GM18526 (cell line): ENCODE data around the gene ATE1.

Source experiments
- POLR2A ChIP-seq: IDR thresholded peaks from 3 replicates; pipeline ENCODE4 v1.6.1; 2011; ENCODE audit not compliant: insufficient read length; ENCODE audit errors: extremely low read depth

The ATE1 gene

DNA sequence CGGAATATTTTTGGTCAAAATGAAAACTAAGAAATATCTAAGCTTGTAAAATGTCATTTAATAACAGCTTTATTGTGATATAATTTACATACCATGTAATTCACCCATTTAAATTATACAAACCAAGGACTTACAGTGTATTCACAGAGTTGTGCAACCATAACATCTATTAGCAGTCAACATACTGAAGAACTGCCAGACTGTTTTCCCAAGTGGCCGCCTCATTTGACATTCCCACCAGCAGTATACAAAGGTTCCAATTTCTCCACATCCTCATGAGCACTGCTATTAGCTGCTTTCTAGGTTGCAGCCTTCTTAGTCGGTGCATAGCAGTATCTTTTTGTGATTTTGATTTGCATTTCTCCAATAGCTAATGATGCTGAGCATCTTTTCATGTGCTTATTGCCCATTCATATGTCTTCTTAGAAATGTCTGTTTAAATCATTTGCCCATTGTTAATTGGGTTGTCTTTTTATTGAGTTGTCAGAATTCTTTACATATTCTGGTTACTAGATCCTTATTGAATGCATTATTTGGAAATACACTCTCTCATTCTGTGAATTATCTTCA is 176.6 kb downstream of the ATE1 start:
- TF ChIP-seq POLR2A, result no peak

DNA sequence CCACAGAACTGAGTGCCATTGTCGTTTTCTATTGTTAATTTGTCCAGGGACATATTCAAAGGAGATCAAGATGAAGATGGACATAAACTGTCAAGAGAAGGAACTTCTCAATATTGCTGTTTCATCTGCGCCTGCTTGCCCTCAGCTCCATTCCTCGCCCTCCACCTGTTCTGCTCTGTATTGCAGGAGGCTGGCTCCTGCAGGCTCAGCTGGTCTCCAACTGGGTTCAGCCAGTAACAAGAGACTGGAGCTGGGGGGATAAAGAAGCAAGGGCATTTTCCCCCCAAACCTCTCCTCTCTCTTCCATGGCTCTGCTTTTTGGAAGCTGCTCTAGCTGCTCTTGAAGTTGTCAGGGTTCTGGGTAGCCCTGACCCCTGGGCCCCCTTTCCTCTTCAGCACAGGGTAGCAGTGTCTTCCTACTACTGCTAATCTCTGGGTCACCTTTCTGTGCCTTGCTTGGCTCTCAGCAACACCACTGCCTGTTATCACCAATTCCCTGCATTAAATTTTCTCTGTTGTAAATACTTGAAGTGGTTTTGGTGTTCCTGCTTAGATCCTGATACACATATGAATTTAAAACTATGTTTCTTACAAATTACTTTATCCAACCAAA is 180.6 kb downstream of the ATE1 start:
- TF ChIP-seq POLR2A, result no peak

DNA sequence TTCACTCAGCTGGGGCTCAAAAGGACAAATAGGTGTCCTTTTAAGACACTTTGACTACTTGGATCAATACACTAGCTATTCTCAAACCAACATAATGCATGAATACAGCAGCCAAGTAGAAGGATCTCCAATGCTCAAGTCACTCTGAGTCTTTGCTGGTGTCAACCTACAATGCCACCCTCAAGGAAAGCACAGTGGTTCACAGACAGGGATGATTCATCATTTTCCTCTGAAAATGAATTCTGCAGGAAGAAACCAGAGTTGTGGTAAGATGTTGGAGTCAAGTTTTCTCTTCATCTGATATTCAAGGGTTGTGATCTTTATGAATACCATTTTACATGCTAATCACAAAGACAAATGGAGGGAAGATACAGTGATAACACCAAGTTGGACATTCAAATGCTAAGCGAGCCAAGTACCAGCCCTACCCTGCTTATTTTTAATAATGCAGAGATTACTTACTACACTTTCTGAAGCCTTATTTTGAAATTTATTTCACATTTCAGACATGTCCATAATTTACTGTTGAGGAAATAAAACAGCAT is 186.5 kb downstream of the ATE1 start:
- no peak for TF ChIP-seq POLR2A

DNA sequence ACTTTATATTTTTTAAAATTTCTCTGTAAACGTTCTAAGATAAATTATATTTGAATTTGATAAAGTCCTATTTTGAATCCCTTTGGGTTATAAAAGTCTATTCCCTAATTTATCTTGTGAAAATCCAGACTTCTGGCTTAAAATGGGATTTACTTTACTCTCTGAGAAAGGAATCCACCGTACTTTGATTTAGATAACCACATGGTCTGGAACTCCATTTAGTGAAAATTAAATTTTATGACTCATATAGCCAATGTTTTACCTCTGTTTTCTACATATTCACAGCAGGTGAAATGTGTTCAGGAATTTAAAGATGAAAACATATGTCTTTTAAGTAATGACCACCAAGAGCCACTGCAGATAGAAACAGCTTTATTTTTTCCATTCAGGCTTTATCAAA is 187.8 kb downstream of the ATE1 start:
- TF ChIP-seq POLR2A, result no peak

DNA sequence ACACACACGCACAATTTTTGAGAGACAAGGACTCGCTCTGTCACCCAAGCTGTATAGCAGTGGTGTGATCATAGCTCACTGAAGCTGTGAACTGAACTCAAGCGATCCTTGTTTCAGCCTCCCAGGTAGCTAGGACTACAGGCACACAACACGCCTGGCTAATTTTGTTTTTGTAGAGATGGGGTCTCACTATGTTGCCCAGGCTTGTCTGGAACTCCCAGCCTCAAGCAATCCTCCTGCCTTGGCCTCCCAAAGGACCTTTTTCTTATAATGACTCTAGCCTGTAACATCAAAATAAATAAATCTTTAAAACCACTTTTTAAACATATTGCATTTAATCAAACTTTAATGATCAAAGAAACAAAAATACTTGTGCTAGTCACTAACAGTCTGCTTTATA is 188.7 kb downstream of the ATE1 start:
- no peak for TF ChIP-seq POLR2A

DNA sequence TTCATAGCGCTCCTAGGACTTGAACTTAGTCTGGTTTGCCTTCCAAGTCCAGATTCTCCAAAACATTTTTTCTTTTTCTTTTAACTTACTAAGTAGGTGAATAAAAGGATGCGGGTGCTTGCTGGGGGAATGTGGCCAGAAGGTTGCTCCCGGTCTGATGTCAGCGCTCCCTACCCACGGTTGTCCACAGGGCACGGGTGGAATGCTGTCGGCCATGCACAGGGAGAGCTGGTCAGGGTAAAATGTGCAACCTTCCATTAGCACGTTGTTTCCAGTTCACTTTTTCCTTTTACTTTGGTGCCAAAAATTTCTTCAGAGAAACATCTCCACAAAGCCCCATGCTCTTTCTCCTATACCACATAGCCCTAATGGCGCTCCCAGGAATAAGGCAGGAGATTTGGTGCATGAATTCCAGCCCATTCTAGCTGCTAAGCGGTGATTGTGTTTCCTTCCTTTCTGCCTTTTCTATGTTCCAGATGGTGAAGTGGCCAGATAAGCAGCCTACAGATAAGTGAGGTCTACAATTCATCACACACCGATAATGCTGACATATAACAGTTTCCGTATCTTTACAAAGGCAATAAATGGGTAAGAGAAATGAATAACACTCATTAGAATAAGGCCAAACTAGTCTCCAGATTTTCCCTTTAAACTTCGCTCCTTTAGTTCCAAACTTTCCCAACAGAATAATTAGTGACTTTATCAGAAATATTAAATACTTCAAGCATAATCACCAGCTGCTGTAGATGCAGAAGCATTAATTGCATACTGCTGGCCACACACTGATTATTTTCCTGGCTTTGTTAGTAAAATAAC is 191.3 kb downstream of the ATE1 start:
- no peak for TF ChIP-seq POLR2A

DNA sequence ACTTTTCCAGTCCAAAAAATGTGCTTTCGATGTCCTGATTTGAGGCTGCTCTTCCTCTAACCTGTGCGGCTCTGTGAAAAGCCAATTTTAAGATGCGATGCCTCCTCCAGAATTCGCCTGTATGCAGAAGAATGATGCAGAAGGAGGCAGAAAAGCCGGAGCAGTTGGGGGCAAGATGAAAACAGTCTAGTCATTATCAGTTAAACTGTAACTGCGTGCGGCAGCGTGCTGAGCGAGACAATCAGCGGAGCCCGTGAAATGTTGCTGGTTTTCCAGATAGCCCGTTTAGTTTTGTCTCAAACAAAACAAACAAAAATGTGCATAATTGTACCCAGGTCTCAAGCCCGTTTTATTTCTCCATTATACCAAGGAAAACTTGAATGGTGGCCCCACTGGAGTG is 192.6 kb downstream of the ATE1 start:
- TF ChIP-seq POLR2A, result no peak

DNA sequence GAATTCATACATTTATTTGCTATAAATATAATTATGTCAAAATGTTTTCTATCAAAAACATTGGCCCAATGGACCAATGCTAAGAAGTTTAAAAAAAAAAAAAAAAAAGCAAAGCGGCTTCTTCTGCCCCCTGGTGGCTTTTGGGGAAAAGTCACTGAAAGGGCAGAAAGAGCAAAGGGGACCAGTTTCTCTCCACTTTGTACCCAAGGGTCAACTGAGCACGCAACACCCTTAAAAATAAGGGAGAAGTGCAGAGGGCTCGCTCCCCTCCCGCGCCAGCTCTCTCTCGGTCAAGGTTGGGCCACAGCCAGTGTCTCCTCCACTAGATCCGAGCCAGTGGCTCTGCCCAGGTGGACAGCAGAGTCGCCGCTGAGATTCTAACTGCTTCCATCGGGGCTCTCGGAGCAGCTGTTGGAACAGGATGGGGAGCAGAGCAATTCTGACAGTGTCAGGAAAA is 193.2 kb downstream of the ATE1 start:
- TF ChIP-seq POLR2A, result no peak

DNA sequence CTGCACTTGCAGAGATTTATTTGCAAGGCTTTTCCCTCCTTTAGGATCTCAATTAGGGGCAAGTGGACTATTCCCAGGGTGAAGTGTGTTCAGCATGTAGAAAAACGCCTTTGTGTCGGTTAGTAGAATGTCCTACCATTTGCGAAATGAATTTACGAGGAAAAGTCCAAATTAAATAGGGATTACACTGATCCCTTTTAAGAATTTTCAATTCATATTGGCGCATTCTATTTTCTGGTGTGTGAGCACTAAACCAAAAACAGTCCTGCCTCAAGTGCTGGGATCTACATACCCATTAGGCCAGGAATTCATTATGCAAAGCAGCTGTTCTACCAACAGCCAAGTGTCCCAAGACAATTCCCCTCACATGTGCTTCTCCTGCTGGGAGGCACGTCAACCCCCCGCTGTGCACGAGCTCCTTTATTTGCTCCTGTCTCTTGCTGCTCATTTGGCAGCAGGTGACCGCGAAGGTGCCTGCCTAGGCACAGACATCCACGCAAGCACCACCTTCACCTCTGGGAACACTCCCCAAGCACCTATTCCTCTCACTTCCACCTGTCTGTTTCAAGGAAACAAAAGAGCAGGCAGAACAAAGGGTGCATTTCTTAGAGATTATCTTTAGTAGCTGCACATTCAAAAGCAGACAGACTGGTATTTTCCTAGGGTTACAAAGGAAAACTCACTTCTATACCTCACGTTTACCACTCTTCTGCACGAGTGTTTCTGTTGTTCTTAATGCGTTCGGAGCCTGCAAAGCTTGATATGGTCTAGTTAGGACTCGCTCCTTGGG is 195.0 kb downstream of the ATE1 start:
- TF ChIP-seq POLR2A, result no peak

DNA sequence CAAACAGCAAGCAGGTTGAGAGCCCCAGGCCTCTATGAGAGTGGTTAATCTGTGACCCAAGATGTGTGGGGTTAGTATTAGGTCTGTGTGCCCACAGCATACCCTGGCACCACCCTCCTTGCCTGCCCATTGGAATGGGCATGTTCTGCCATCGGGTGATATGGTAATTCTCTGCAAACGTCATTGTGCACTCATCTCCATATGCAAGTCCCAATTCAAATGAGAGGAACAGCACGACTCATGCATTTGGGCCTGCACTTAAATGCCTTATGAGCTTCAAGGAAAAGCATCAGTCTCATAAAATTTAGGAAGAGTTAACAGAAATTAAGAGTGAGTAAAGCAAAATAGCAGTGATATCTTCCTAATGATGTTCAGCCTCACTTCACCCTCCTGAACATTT is 195.7 kb downstream of the ATE1 start:
- no peak for TF ChIP-seq POLR2A

DNA sequence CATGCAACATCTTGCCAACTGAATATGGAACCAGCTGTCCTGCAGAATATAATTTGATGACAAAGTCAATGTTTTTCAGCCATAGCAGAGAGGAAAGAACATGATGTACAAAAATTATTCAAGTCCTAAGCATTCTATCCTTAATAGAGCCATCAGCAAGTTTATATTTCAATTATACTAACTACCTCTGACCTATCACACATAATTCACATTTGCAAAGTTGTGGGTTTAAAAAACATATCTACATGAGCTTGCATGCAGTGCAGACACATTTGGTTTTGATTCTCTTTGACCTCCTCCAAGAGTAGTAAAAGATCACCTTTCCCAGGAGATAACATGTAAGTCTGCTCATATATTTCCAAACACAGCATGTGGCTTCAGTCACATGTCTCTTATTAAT is 203.5 kb downstream of the ATE1 start:
- TF ChIP-seq POLR2A, result no peak

DNA sequence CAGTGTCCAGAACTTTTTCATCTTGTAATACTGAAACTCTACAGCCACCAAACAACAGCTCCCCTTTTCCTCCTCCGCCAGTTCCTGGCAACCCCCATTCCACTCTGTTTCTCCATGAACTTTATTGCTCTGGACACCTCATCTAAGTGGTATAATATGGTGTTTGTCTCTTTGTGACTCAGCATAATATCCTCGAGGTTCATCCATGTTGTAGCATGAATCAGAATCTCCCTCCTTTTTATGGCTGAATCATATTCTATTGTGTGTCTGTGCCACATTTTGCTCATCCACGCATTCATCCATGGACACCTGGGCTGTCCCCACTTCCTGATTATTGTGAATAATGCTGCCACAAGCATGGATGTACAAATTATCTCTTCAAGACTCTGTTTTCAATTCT is 205.2 kb downstream of the ATE1 start:
- no peak for TF ChIP-seq POLR2A

DNA sequence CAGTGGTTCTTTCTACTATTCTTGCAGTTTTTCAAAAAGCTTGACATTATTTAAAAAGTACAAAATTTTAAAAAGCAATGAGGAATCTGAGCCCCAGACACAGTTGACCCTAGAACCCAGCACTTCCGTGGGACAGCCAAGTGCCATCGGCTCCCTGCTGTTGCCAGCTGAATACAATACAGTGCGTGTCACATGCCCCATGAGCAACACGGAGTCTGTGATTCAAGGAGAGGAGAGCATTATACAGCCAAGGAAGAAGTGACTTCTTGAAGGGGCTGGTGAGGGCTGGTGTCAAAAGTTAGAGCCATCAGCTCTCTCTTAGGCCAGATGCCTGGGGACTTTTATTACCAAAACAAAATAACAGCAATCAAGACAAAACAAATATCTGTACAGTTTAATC is 206.6 kb downstream of the ATE1 start:
- no peak for TF ChIP-seq POLR2A

DNA sequence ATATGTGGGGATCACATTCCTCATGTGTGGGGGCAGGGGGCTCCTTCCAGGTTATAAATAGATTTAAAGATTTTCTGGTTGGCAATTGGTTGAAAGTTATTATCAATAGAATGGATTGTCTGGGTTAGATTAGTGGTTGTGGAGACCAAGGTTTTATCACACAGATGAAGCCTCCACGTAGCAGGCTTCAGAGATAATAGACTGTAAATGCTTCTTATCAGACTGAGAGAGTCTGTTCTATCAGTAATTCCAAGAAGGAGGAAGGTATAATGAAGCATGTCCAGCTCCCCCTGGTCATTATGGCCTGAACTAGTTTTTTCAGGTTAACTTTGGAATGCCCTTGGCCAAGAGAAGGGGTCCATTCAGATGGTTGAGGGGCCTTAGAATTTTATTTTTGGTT is 211.9 kb downstream of the ATE1 start:
- no peak for TF ChIP-seq POLR2A

DNA sequence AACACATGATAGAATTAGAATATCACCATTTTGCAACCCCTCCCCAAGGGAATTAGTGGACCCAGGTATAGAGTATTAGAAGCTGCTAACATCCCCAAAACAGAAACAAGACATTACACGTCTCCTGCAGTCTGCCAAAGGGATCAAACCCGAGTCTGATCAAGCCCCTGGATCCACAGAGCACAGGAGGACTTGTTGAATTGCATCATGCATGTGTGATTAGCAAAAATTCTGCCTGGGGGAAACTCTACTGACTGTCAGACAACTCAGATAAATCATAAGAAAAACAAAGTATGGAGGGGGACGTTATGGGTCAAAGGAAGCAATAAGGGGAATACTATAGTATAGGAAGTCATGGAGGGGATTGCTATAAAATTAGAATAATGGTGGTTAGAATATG is 212.8 kb downstream of the ATE1 start:
- TF ChIP-seq POLR2A, result no peak

DNA sequence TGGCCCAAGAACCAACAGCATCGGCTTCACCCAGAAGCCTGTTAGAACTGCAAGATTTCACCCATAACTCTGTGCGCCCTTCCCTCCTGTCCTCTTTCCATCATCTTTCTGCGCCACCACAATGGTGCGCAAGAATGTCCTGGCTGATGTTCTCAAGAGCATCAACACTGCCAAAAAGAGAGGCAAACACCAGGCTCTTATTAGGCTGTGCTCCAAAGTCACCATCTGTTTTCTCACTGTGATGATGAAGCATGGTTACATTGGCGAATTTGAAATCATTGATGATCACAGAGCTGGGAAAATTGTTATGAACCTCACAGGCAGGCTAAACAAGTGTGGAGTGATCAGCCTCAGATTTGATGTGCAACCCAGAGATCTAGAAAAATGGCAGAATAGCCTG is 214.3 kb downstream of the ATE1 start:
- no peak for TF ChIP-seq POLR2A

DNA sequence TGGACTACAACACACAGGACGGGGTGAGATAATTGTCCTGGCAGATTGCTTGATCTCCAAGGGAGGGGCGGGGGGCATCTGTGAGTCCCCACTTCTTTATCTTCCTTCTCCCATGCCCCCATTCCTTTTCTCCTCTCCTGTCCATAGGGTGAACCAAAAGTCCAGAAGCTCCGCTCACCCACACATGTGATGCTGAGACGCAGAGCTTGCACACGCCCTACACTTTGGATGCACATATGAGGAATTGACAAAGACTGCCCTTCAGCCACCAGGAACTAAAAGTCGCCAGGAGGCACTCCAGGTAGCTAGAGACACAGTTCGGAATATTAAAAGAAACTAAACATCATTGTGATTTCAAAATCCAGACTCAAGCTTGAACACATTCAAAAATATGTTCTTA is 216.9 kb downstream of the ATE1 start:
- TF ChIP-seq POLR2A, result no peak
